Thoracic aorta (tissue), 2 donors: Measurements from ENCODE around the gene NR4A2. TPM values are rescaled to one million over a fixed set of nuclear protein-coding genes. Genes with fewer than 3 reads are reported as not detected.

Experiments used
- ATAC-seq: fragments of 150-250 bp; one replicate; pipeline ENCODE4 v1.8.0; 2017; ENCODE audit warnings: low read depth; ENCODE audit not compliant: insufficient number of reproducible peaks, low FRiP score
- DNase-seq: peaks from one replicate; pipeline ENCODE4 v3.0.0-alpha.2; 2020; ENCODE audit warnings: low spot score
- H3K27ac ChIP-seq, 2 donors: fragments of 200-600 bp; sonication (generic); 1 replicate in 1 of 2; 2 replicates in 1 of 2; pipeline ENCODE4 v1.5.1; 2016; ENCODE audit warnings: mild to moderate bottlenecking in 2 of 2, moderate library complexity in 2 of 2
- H3K27me3 ChIP-seq: fragments of 200-600 bp; sonication (generic); replicated peaks from 2 replicates; pipeline ENCODE4 v1.6.0; 2016; ENCODE audit warnings: mild to moderate bottlenecking; ENCODE audit not compliant: insufficient read depth
- H3K36me3 ChIP-seq: fragments of 200-600 bp; sonication (generic); one replicate; pipeline ENCODE4 v1.5.1; 2016
- H3K4me1 ChIP-seq, 2 donors: fragments of 200-600 bp; sonication (generic); 1 replicate in 1 of 2; 2 replicates in 1 of 2; pipeline versions ENCODE4 v1.5.1 to v1.6.0; 2016; ENCODE audit warnings: low read depth in 2 of 2, mild to moderate bottlenecking in 1 of 2; ENCODE audit not compliant: control insufficient read depth in 1 of 2
- H3K4me3 ChIP-seq: fragments of 200-600 bp; sonication (generic); 2 replicates; pipeline ENCODE4 v1.5.1; 2016; ENCODE audit warnings: mild to moderate bottlenecking
- H3K9me3 ChIP-seq: fragments of 200-600 bp; sonication (generic); 2 replicates; pipeline ENCODE4 v1.5.1; 2016
- CTCF ChIP-seq: fragments of 200-600 bp; sonication (generic); IDR thresholded peaks from one replicate; pipeline ENCODE4 v1.5.1; 2019; ENCODE audit warnings: antibody characterized with exemption
- total RNA-seq, 2 donors: library from RNA; depleted of rRNA; stranded (reverse); fragments of >200 nt; gene quantifications; one replicate each; pipeline versions ENCODE4 v1.1.0 to v1.2.3, GENCODE V29; 2016

Gene NR4A2
- total RNA-seq, 2 donors from 2014 or later: 4.4 to 11.5 TPM

- H3K36me3 ChIP-seq: no peaks in the 10 kb centered on the region
Observed at GRCh38 chr2:156343096-156343939, 10.8 kb upstream of the NR4A2 start.

GRCh38 chr2:156342254-156343095 is 10.0 kb upstream of the NR4A2 start:
- ATAC-seq: peak; percentile 84
- H3K4me3 ChIP-seq: peak overlapping the region; percentile 100
- no peaks in the 10 kb centered on the region for H3K27me3 ChIP-seq
- H3K4me1 ChIP-seq: peaks cover 18 to 37% of the 10 kb centered on the region in 2 donors
- no peak for TF ChIP-seq CTCF
- no peaks in the 10 kb centered on the region for H3K36me3 ChIP-seq
- peak overlapping the region; percentile 100 for H3K27ac ChIP-seq
- peak; percentile 80 for DNase-seq
- no peaks in the 10 kb centered on the region for H3K9me3 ChIP-seq

More at GRCh38 chr2:156343096-156343939, 10.8 kb upstream of the NR4A2 start:
- DNase-seq (no peak), ATAC-seq (no peak)
- TF ChIP-seq CTCF: no peak
- no peaks in the 10 kb centered on the region for H3K27me3 ChIP-seq
- peak overlapping the region; percentile 94 to 95 for H3K27ac ChIP-seq
- H3K4me1 ChIP-seq: peaks cover 18 to 36% of the 10 kb centered on the region in 2 donors
- no peaks in the 10 kb centered on the region for H3K9me3 ChIP-seq
- peak overlapping the region; percentile 100 for H3K4me3 ChIP-seq

- ATAC-seq (peak; percentile 82), DNase-seq (peak; percentile 78)
- H3K9me3 ChIP-seq: no peaks in the 10 kb centered on the region
- peaks cover 18 to 37% of the 10 kb centered on the region in 2 donors for H3K4me1 ChIP-seq
- TF ChIP-seq CTCF: no peak
- H3K4me3 ChIP-seq: peak overlapping the region; percentile 100
- no peaks in the 10 kb centered on the region for H3K27me3 ChIP-seq
- peak overlapping the region; percentile 100 for H3K27ac ChIP-seq
- H3K36me3 ChIP-seq: no peaks in the 10 kb centered on the region
Observed at GRCh38 chr2:156341452-156342253, 9.1 kb upstream of the NR4A2 start.

- TF ChIP-seq CTCF: no peak
- peak overlapping the region; percentile 100 for H3K4me3 ChIP-seq
- no peaks in the 10 kb centered on the region for H3K9me3 ChIP-seq
Observed at GRCh38 chr2:156340804-156341451, 8.4 kb upstream of the NR4A2 start.

More at GRCh38 chr2:156340804-156341451, 8.4 kb upstream of the NR4A2 start:
- no peak for DNase-seq
- Histone ChIP-seq H3K36me3 (no peaks in the 10 kb centered on the region), H3K4me1 (peaks cover 18 to 38% of the 10 kb centered on the region in 2 donors), H3K27me3 (no peaks in the 10 kb centered on the region), H3K27ac (peak overlapping the region; percentile 100)
- no peak for ATAC-seq
